Measurements from ENCODE around the gene RPS2.

- TF ChIP-seq CTCF (IDR thresholded peaks at IDR 0.05; ENCODE audit: insufficient read depth, low read length, poor library complexity, severe bottlenecking) = no peak
- no peak for TF ChIP-seq EZH2phosphoT487 (conservative IDR thresholded peaks at IDR 0.05; ENCODE audit: low read length)
These were observed 14.1 kb downstream of the RPS2 start for GRCh38 chr16:1950559-1950958.
